HepG2 (cell line): ENCODE data around the gene GPS1. TPM values are rescaled to one million over a fixed set of nuclear protein-coding genes. Genes with fewer than 3 reads are reported as not detected.

Source experiments
- ARID5B ChIP-seq: IDR thresholded peaks from 2 replicates; pipeline ENCODE4 v1.4.0; 2020; ENCODE audit warnings: mild to moderate bottlenecking, missing genetic modification reagents
- ATF5 ChIP-seq: sonication (generic); formaldehyde crosslinking; IDR thresholded peaks from 2 replicates; pipeline ENCODE4 v1.4.0; 2020; ENCODE audit warnings: mild to moderate bottlenecking, low read depth, missing genetic modification reagents
- HMGXB4 ChIP-seq, 2 experiments: sonication (generic) in 1 of 2; formaldehyde crosslinking in 1 of 2; IDR thresholded peaks; 2 replicates each; pipeline versions ENCODE4 v1.4.0 to v1.6.1; 2018 to 2020; ENCODE audit warnings: missing genetic modification reagents in 2 of 2, borderline replicate concordance in 1 of 2, low read depth in 1 of 2, mild to moderate bottlenecking in 1 of 2, missing biosample characterization in 1 of 2
- HNRNPLL ChIP-seq: fragments of 200-400 bp; formaldehyde crosslinking; IDR thresholded peaks from 2 replicates; pipeline ENCODE4 v1.6.1; 2017; ENCODE audit warnings: mild to moderate bottlenecking, low read depth, low read length; ENCODE audit not compliant: poor library complexity, severe bottlenecking
- HOXA9 ChIP-seq: sonication (generic); formaldehyde crosslinking; IDR thresholded peaks from 2 replicates; pipeline ENCODE4 v1.8.1; 2022; ENCODE audit warnings: missing genetic modification reagents, mild to moderate bottlenecking, moderate library complexity, borderline replicate concordance
- MEF2D ChIP-seq: sonication (generic); formaldehyde crosslinking; IDR thresholded peaks from 2 replicates; pipeline ENCODE4 v1.5.1; 2020; ENCODE audit warnings: mild to moderate bottlenecking, missing genetic modification reagents
- MXD1 ChIP-seq: sonication (generic); formaldehyde crosslinking; IDR thresholded peaks from 2 replicates; pipeline ENCODE4 v1.4.0; 2020; ENCODE audit warnings: mild to moderate bottlenecking, missing genetic modification reagents
- RARA ChIP-seq: IDR thresholded peaks from 2 replicates; pipeline ENCODE4 v1.6.1; 2016; ENCODE audit warnings: missing genetic modification reagents, missing compliant biosample characterization
- SP2 ChIP-seq: sonication (generic); formaldehyde crosslinking; IDR thresholded peaks from 2 replicates; pipeline ENCODE4 v1.5.1; 2020; ENCODE audit warnings: mild to moderate bottlenecking, missing genetic modification reagents
- TFDP2 ChIP-seq: sonication (generic); formaldehyde crosslinking; IDR thresholded peaks from 2 replicates; pipeline ENCODE4 v1.4.0; 2020; ENCODE audit warnings: missing genetic modification reagents
- ZFY ChIP-seq: sonication (generic); formaldehyde crosslinking; IDR thresholded peaks from 2 replicates; pipeline ENCODE4 v1.4.0; 2020; ENCODE audit warnings: missing genetic modification reagents
- ZMAT5 ChIP-seq: sonication (generic); formaldehyde crosslinking; IDR thresholded peaks from 2 replicates; pipeline ENCODE4 v1.5.0; 2020; ENCODE audit warnings: mild to moderate bottlenecking, low read depth, missing genetic modification reagents, borderline replicate concordance
- ZNF235 ChIP-seq: sonication (generic); formaldehyde crosslinking; IDR thresholded peaks from 2 replicates; pipeline ENCODE4 v1.8.1; 2023; ENCODE audit warnings: mild to moderate bottlenecking, missing genetic modification reagents, borderline replicate concordance
- ZNF280B ChIP-seq: sonication (generic); formaldehyde crosslinking; IDR thresholded peaks from 2 replicates; pipeline ENCODE4 v1.5.0; 2020; ENCODE audit warnings: missing genetic modification reagents, mild to moderate bottlenecking, borderline replicate concordance
- ZNF367 ChIP-seq: sonication (generic); formaldehyde crosslinking; IDR thresholded peaks from 2 replicates; pipeline ENCODE4 v1.4.0; 2020; ENCODE audit warnings: missing genetic modification reagents, borderline replicate concordance
- ZNF670 ChIP-seq: sonication (generic); formaldehyde crosslinking; IDR thresholded peaks from 2 replicates; pipeline ENCODE4 v1.8.0; 2022; ENCODE audit warnings: mild to moderate bottlenecking, missing genetic modification reagents, borderline replicate concordance
- ZNF768 ChIP-seq: sonication (generic); formaldehyde crosslinking; IDR thresholded peaks from 2 replicates; pipeline ENCODE4 v1.4.0; 2020; ENCODE audit warnings: missing genetic modification reagents
- polyA plus RNA-seq, 8 experiments: library from polyadenylated mRNA; depleted of rRNA in 3 of 8; stranded (reverse) in 7 of 8; unstranded in 1 of 8; fragments of >200 nt; fragmentation: Illumina TruSeq in 4 of 8; extraction: Trizol in 4 of 8; gene quantifications; 2 replicates each; pipeline versions ENCODE4 v1.2.1 to v1.2.3, GENCODE V29; 2011 to 2016; ENCODE audit warnings: low read depth in 4 of 8, missing spikeins in 1 of 8, mixed read lengths in 1 of 8; ENCODE audit not compliant: insufficient read depth in 1 of 8
- total RNA-seq, 5 experiments: library from RNA; depleted of rRNA; stranded (reverse); fragments of >200 nt; fragmentation: Illumina TruSeq; extraction: Trizol; gene quantifications; 2 replicates each; pipeline ENCODE4 v1.2.3, GENCODE V29; 2016; ENCODE audit warnings: low read depth in 1 of 5

The GPS1 gene
- total and polyA plus RNA-seq, 2 of the 13 experiments (the other 11 are each of a cell fraction or from before 2014, with no cell fraction given): 124 to 128 TPM

GRCh38 chr17:82023447-82024241 is 28.1 kb upstream of the GPS1 start (continued):
- no peak; the same call in 1 of the 2 replicates for TF ChIP-seq HOXA9
- TF ChIP-seq RARA (CRISPR knock-in tag): no peak
- TF ChIP-seq ZMAT5: no peak
- peak; percentile 71 for TF ChIP-seq ZFY (CRISPR knock-in tag)
- TF ChIP-seq ARID5B: no peak
- TF ChIP-seq SP2: no peak
- no peak for TF ChIP-seq TFDP2 (CRISPR knock-in tag)
- TF ChIP-seq HMGXB4 (CRISPR knock-in tag; IDR thresholded peaks at IDR 0.05; ENCODE audit: borderline replicate concordance in 1 of 2, low read depth in 1 of 2): peak in 1 of 2 experiments; percentile 14; a peak in 2 of 4 replicates
- no peak for TF ChIP-seq MEF2D (CRISPR knock-in tag)
- peak; percentile 71; the same call in 1 of the 2 replicates for TF ChIP-seq ZNF280B
- no peak for TF ChIP-seq ZNF367 (CRISPR knock-in tag)
- peak; percentile 65; the same call in 1 of the 2 replicates for TF ChIP-seq MXD1 (CRISPR knock-in tag)
- TF ChIP-seq ZNF768: peak; percentile 39; the same call in 1 of the 2 replicates
- TF ChIP-seq ZNF670: no peak
- 0 out of 2 replicates have a peak, but pooled peaks have one; percentile 83 for TF ChIP-seq ZNF235 (CRISPR knock-in tag)
- TF ChIP-seq HNRNPLL: no peak
- TF ChIP-seq ATF5: no peak
